Measurements from ENCODE around the gene EFCAB9. TPM values are rescaled to one million over a fixed set of nuclear protein-coding genes. Genes with fewer than 3 reads are reported as not detected.

EFCAB9 gene
- total RNA-seq, 4 donors from 2014 or later = not detected

DNA sequence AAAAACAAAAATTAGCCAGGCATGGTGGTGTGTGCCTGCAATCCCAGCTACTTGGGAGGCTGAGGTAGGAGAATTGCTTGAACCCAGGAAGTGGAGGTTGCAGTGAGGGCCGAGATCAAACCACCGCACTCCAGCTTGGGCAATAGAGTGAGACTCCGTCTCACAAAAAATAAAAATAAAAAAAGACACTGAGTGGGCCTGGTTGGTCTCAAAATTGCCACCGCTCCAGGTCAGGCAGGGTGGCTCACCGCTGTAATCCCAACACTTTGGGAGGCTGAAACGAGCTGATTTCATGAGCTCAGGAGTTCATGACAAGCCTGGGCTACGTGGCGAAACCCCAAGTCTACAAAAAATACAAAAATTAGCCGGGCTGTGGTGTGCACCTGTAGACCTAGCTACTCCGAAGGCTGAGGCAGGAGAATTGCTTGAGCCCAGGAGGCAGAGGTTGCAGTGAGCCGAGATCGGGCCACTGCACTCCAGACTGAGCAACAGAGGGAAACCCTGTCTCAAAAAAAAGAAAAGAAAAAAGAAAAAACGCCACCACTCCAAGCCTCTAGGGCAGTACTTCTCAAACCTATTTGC is 7.8 kb upstream of the EFCAB9 start:
- no peaks in the 10 kb centered on the region for H3K27me3 ChIP-seq

DNA sequence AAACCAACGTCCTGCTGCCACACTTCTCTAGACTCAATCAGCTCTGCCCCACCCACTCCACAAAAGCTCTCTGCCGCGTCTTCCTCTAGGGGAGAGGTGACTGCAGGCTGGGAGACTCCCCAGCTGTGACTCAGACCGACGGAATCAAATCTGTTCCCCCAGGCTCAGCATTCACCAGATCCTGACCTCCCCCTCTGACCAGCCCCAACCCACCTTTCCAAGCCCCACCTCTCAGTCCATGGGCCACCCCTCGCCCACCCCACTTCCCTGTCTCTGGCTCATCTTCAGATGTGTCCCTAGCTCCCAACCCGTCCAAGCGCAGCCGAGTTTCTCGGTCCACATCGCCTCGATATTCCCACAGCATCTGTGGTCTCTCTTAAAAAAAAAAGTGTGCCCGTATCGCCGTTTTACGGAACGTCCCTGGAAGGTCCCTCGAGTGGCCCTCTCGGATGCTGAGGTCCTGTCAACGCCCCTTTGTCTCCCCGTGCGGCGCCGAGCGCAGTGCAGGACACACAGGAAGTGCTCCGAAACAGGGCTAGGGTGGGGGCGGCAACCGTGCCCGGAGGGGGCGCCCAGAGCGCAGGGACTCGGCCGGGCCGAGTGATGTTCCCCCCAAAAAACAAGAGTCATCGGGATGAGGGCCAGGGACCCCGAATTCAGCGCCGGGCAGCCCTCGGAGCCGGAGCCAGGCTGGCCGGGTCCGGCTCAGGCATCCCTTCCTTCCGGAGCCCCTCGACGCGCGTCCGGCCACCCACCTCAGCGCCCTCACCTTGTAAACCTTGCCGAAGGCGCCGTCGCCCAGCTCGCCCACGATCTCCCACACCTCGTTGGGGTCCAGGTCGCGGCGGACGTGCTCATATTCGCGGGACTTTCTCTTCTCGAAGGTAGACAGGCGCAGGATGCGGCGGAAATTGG is 6.6 kb upstream of the EFCAB9 start:
- no peaks in the 10 kb centered on the region for H3K9me3 ChIP-seq
- H3K4me1 ChIP-seq = peaks cover 28% of the 10 kb centered on the region
- DNase-seq (ENCODE audit: low spot score in 2 of 2) = peak; percentile 81 to 82
- WGBS = under 1% methylated on average over 54 of the region's 66 CpGs
- H3K27me3 ChIP-seq = no peaks in the 10 kb centered on the region
- H3K4me3 ChIP-seq = peak overlapping the region; percentile 83
- H3K27ac ChIP-seq = peak overlapping the region; percentile 84
- H3K36me3 ChIP-seq = no peaks in the 10 kb centered on the region
- peak in 1 of 2 donors; percentile 32 for TF ChIP-seq POLR2A (IDR thresholded peaks at IDR 0.05)
- no peak for TF ChIP-seq POLR2AphosphoS5 (IDR thresholded peaks at IDR 0.05)

More for the DNA sequence above, 7.8 kb upstream of the EFCAB9 start:
- Histone ChIP-seq H3K36me3 (no peaks in the 10 kb centered on the region), H3K27ac (peak overlapping the region; percentile 32), H3K9me3 (no peaks in the 10 kb centered on the region), H3K4me3 (peak overlapping the region; percentile 83), H3K4me1 (peaks cover 28% of the 10 kb centered on the region)
- TF ChIP-seq POLR2A (IDR thresholded peaks at IDR 0.05) = no peak
- TF ChIP-seq, protein P1, sequence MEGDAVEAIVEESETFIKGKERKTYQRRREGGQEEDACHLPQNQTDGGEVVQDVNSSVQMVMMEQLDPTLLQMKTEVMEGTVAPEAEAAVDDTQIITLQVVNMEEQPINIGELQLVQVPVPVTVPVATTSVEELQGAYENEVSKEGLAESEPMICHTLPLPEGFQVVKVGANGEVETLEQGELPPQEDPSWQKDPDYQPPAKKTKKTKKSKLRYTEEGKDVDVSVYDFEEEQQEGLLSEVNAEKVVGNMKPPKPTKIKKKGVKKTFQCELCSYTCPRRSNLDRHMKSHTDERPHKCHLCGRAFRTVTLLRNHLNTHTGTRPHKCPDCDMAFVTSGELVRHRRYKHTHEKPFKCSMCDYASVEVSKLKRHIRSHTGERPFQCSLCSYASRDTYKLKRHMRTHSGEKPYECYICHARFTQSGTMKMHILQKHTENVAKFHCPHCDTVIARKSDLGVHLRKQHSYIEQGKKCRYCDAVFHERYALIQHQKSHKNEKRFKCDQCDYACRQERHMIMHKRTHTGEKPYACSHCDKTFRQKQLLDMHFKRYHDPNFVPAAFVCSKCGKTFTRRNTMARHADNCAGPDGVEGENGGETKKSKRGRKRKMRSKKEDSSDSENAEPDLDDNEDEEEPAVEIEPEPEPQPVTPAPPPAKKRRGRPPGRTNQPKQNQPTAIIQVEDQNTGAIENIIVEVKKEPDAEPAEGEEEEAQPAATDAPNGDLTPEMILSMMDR (IDR thresholded peaks at IDR 0.05) = no peak
- DNase-seq (ENCODE audit: low spot score in 2 of 2) = peak in 1 of 2 donors; percentile 52
- WGBS = 86% methylated on average over 13 of the region's 13 CpGs

DNA sequence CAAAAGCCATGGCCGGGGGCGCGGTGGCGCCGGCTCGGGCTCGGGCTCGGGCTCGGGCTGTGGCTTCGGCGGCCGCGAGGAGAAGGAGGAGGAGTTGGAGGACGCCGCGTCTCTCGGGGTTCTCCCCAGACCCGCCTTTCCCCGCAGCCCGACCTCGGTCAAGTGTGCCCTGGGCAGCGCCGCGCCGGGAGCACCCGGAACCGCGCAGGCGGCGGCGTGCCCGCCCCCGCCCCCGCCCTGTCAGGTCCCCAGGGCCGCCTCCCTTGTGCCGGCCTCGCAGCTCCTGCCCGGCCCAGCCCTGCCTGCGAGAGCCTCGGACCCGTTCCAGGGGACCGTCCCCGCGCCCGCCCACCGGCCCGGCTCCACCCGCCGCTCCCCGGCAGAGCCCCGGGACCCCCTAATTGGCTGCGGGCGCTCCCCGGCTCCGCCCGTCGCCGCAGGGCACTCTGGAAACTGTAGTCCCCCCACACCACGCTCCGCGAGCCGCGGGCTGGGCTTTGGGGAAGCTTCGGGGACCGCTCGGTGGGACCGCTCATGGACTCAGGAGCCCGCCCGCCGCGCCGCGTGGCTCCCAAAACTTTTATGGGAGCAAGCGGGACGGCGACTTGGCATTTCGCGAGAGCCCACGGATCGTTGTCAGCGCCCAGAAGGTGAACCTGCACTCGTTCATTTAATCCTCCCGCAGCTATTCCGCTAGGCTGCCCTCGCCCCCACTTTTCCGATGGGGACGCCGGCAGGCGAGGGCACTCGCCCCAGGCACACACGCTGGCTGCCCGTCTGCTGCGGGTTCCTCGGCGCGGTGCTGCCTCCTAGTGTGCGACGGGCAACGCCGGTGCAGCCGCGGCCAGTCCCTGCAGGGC is 5.7 kb upstream of the EFCAB9 start, which contains the start of gene STK10:
Gene STK10, minus strand, starts transcription at position 192 of the 860 bp plus-strand sequence. Its CDS starts 182 bp downstream, at position 10.
- H3K27me3 ChIP-seq = no peaks in the 10 kb centered on the region
- H3K36me3 ChIP-seq = no peaks in the 10 kb centered on the region
- peak; percentile 92 for DNase-seq (ENCODE audit: low spot score in 2 of 2)
- H3K4me3 ChIP-seq = peak within 1 kb of the TSS; percentile 83
- 0% methylated on average over 22 of the region's 102 CpGs for WGBS
- H3K4me1 ChIP-seq = peaks cover 28% of the 10 kb centered on the region
- H3K9me3 ChIP-seq = no peaks in the 10 kb centered on the region
- peak within 1 kb of the TSS; percentile 84 for H3K27ac ChIP-seq
- TF ChIP-seq, protein P1 (IDR thresholded peaks at IDR 0.05) = peak; percentile 14 to 93
- TF ChIP-seq POLR2A (IDR thresholded peaks at IDR 0.05) = peak in 1 of 2 donors; percentile 53
- TF ChIP-seq EP300 (IDR thresholded peaks at IDR 0.05) = no peak
- peak in 1 of 3 donors; percentile 15 for TF ChIP-seq POLR2AphosphoS5 (IDR thresholded peaks at IDR 0.05)

DNA sequence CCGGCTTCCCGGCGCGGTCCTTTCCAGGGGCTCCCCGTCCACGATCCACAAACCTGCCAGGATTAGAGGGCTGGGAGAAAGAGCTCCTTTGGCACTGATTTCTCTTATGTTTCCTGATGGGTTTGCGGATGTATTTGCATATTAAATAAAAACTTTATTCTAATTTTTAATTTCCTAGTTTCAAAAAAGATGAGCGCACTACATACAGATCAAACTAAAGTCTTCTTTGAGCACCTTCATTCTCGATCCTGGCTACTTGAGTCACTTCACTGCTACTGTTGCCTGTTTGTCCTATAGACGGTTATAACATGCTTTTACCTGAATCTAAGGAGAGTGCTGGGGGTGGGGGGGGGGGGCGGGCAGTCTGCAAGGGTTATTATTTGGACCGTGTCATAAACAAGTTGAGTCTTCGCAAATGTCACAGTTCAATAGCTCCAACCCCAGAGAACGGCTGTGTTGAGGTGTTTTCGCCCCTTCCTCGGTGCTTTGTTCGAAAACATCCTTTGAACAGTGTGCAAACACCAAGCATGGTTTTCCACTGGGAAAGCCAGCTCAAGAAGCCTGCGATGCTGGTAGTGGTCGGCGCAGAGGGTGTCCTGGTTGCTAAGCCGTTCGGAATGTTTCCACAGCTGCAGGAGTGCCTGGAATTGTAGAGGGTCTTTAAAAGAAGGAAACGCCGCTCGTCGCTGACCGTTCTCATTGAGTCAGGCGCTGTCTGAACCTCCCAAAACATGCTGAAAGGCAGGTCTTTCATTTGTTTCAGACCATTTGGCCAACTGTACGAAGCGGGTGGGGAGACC is 4.9 kb upstream of the EFCAB9 start:
- H3K4me3 ChIP-seq = peak overlapping the region; percentile 83
- no peaks in the 10 kb centered on the region for H3K36me3 ChIP-seq
- no peak for DNase-seq (ENCODE audit: low spot score in 2 of 2)
- 47% methylated on average over 30 of the region's 30 CpGs for WGBS
- TF ChIP-seq, protein P1 (IDR thresholded peaks at IDR 0.05) = no peak
- TF ChIP-seq POLR2A (IDR thresholded peaks at IDR 0.05) (no peak), POLR2AphosphoS5 (IDR thresholded peaks at IDR 0.05) (no peak), EP300 (IDR thresholded peaks at IDR 0.05) (no peak)
- H3K4me1 ChIP-seq = peaks cover 28% of the 10 kb centered on the region
- no peaks in the 10 kb centered on the region for H3K27me3 ChIP-seq
- no peaks in the 10 kb centered on the region for H3K9me3 ChIP-seq
- no peak overlapping the region for H3K27ac ChIP-seq

All from suprapubic skin (tissue), 4 donors.